GM23248 (cell line): ENCODE measurements around the gene FNDC3B.

Experiments
- EZH2 ChIP-seq: fragments of 200-600 bp; sonication (generic); IDR thresholded peaks from 2 replicates; pipeline ENCODE4 v1.6.1; 2018; ENCODE audit warnings: antibody characterized with exemption, mild to moderate bottlenecking; ENCODE audit not compliant: insufficient read depth, poor library complexity, severe bottlenecking
- EZH2phosphoT487 ChIP-seq: fragments of 200-600 bp; sonication (generic); IDR thresholded peaks from 2 replicates; pipeline ENCODE4 v1.6.1; 2018; ENCODE audit warnings: antibody characterized with exemption, moderate library complexity, mild to moderate bottlenecking, low read depth; ENCODE audit not compliant: insufficient read depth

DNA sequence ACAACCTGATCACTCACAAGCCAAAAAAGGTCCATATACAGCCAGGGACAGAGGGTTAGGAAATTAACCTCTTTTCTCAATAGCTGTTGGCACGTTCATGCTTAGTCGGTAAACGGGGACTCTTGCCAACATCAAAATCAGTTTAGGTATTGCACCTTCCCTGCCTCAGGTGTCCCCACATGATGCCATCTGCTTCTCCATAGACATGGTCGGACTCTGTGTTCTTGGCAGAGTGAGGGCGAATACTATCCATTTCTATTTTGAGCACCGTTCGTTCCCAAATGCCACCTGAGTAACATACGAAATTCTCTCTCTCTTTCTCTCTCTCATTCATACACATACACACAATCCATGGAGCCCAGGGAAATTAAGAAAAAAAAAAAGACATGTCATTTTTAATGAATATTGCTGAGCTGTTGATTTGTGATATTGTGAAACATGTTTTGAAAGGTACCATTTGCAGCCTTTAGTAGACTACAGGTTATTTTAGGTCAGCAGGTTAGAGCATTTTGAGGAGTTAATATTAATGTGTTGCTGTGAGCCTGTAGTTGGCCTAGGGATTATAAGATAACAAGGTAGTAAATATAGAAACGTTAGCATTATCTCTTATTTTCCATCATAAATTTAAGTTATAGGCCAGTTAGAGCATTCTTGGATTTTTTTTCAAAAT lies 330.3 kb downstream of the FNDC3B start:
- TF ChIP-seq EZH2 (no peak), EZH2phosphoT487 (no peak)
